ENCODE results near the gene UBE2J1.

UBE2J1 gene

DNA sequence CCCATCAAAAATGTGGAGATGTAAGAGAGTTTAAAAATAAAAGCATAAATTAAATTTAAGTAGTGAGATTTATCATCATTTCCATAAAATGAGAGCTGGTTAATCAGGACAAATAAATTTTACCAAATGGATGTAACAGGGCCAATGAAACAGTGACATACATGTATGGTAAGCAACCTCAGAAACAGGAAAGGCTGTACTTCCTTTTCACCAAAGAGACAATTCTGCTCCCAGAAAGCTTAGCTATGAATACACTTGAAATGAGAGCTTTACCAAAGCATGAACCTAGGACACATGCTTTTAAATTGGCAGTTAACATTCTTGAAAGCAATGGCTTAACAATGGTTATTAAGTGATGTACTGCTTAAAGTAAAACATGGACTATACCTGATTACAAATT lies 12.1 kb upstream of the UBE2J1 start:
- Histone ChIP-seq H3K4me2 (ENCODE audit: low read depth, low read length) (peak overlapping the region; percentile 26), H4K20me1 (ENCODE audit: insufficient read depth, low read length) (no peaks in the 10 kb centered on the region), H3K4me3 (ENCODE audit: low read length) (no peak overlapping the region), H3K9me2 (replicated peaks; ENCODE audit: insufficient read depth, low read length) (no peaks in the 10 kb centered on the region), H3K9me3 (replicated peaks; ENCODE audit: insufficient read depth, low read length) (no peaks in the 10 kb centered on the region), H3K36me3 (replicated peaks; ENCODE audit: insufficient read depth, low read length) (no peaks in the 10 kb centered on the region), H2AFZ (ENCODE audit: low read length) (no peak overlapping the region), H3F3A (ENCODE audit: insufficient read depth, low read length) (peaks cover 33% of the 10 kb centered on the region), H3K27ac (ENCODE audit: low read length) (peak overlapping the region; percentile 44; the same call in 1 of the 2 replicates), H3K27me3 (replicated peaks; ENCODE audit: insufficient read depth, low read length) (no peaks in the 10 kb centered on the region), H3K4me1 (ENCODE audit: low read length) (peaks cover 82% of the 10 kb centered on the region), H3K79me2 (ENCODE audit: low read length) (peaks cover 77% of the 10 kb centered on the region), H3K9ac (ENCODE audit: low read length) (peak overlapping the region; percentile 2; the same call in 1 of the 2 replicates)
- no peak for DNase-seq
- TF ChIP-seq EZH2phosphoT487 (IDR thresholded peaks at IDR 0.05; ENCODE audit: low read length) (no peak), EZH2 (optimal IDR thresholded peaks at IDR 0.05; ENCODE audit: low read depth, low read length) (no peak)
- TF ChIP-seq, protein P1, sequence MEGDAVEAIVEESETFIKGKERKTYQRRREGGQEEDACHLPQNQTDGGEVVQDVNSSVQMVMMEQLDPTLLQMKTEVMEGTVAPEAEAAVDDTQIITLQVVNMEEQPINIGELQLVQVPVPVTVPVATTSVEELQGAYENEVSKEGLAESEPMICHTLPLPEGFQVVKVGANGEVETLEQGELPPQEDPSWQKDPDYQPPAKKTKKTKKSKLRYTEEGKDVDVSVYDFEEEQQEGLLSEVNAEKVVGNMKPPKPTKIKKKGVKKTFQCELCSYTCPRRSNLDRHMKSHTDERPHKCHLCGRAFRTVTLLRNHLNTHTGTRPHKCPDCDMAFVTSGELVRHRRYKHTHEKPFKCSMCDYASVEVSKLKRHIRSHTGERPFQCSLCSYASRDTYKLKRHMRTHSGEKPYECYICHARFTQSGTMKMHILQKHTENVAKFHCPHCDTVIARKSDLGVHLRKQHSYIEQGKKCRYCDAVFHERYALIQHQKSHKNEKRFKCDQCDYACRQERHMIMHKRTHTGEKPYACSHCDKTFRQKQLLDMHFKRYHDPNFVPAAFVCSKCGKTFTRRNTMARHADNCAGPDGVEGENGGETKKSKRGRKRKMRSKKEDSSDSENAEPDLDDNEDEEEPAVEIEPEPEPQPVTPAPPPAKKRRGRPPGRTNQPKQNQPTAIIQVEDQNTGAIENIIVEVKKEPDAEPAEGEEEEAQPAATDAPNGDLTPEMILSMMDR (IDR thresholded peaks at IDR 0.05; ENCODE audit: low read length), result no peak

DNA sequence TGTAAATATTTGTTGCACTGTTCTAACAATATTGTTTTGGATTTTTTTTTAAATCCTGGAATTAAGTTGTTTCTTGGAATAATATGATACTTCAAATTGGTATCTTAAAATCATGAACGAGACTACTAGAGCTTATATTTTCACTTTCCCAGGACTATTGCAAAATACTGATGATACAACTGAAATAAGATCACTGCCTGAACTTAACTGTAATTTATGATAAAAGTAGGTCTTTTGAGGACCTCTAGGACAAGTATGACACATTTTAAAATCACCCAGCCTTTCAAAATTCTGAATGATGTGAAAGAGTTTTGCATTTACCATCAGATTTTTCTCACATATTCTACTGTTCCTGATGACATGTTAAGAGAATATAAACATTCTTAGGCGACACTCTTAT lies 8.6 kb upstream of the UBE2J1 start:
- Histone ChIP-seq H3F3A (ENCODE audit: insufficient read depth, low read length) (peaks cover 57% of the 10 kb centered on the region), H3K4me3 (ENCODE audit: low read length) (no peak overlapping the region), H3K27me3 (replicated peaks; ENCODE audit: insufficient read depth, low read length) (no peaks in the 10 kb centered on the region), H3K9ac (ENCODE audit: low read length) (peak overlapping the region; percentile 3; the same call in 1 of the 2 replicates), H3K27ac (ENCODE audit: low read length) (peak overlapping the region; percentile 99; the same call in 1 of the 2 replicates), H3K9me3 (replicated peaks; ENCODE audit: insufficient read depth, low read length) (no peaks in the 10 kb centered on the region), H2AFZ (ENCODE audit: low read length) (no peak overlapping the region), H3K4me2 (ENCODE audit: low read depth, low read length) (peak overlapping the region; percentile 78), H3K36me3 (replicated peaks; ENCODE audit: insufficient read depth, low read length) (no peaks in the 10 kb centered on the region), H4K20me1 (ENCODE audit: insufficient read depth, low read length) (no peaks in the 10 kb centered on the region), H3K4me1 (ENCODE audit: low read length) (peaks cover 84% of the 10 kb centered on the region), H3K9me2 (replicated peaks; ENCODE audit: insufficient read depth, low read length) (no peaks in the 10 kb centered on the region), H3K79me2 (ENCODE audit: low read length) (peaks cover 50% of the 10 kb centered on the region)
- no peak for DNase-seq
- TF ChIP-seq EZH2 (optimal IDR thresholded peaks at IDR 0.05; ENCODE audit: low read depth, low read length), result no peak
- TF ChIP-seq EZH2phosphoT487 (IDR thresholded peaks at IDR 0.05; ENCODE audit: low read length), result no peak
- TF ChIP-seq, protein P1 (IDR thresholded peaks at IDR 0.05; ENCODE audit: low read length), result no peak

DNA sequence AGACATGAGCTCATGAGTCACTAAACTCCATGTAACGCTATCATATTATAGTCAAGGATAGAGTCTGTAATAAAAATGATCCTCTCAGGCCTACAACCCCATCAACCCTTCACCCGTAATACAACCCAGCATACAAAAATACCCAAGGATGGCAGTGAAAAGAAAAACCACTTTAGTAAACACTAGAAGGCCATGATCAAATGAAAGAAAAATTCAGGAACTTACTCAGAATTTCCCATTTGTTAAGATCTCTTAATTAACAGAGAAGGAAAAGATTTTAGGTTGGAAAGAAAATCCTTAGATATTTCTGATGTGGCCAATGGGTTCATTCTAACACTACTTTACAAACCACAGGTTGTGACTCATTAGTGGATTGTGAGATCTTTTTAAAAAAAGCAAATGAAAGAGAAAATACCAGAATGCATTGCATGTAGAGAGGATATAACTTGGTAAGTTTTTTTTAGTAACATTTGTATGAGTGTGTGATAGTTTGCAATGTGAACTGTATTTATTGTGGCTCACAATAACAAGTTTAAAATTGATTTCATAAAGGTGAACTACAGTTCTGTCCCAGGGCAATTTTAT lies 8.0 kb upstream of the UBE2J1 start:
- Histone ChIP-seq H4K20me1 (ENCODE audit: insufficient read depth, low read length) (no peaks in the 10 kb centered on the region), H3K9me2 (replicated peaks; ENCODE audit: insufficient read depth, low read length) (no peaks in the 10 kb centered on the region), H3K27me3 (replicated peaks; ENCODE audit: insufficient read depth, low read length) (no peaks in the 10 kb centered on the region), H3K9me3 (replicated peaks; ENCODE audit: insufficient read depth, low read length) (no peaks in the 10 kb centered on the region), H3K79me2 (ENCODE audit: low read length) (peaks cover 44% of the 10 kb centered on the region), H3K4me2 (ENCODE audit: low read depth, low read length) (peak overlapping the region; percentile 78), H3F3A (ENCODE audit: insufficient read depth, low read length) (peaks cover 64% of the 10 kb centered on the region), H3K27ac (ENCODE audit: low read length) (peak overlapping the region; percentile 99; the same call in 1 of the 2 replicates), H3K4me3 (ENCODE audit: low read length) (no peak overlapping the region), H3K36me3 (replicated peaks; ENCODE audit: insufficient read depth, low read length) (no peaks in the 10 kb centered on the region), H3K4me1 (ENCODE audit: low read length) (peaks cover 84% of the 10 kb centered on the region), H3K9ac (ENCODE audit: low read length) (peak overlapping the region; percentile 3; the same call in 1 of the 2 replicates), H2AFZ (ENCODE audit: low read length) (no peak overlapping the region)
- peak; percentile 75 for DNase-seq
- TF ChIP-seq EZH2phosphoT487 (IDR thresholded peaks at IDR 0.05; ENCODE audit: low read length) (no peak), EZH2 (optimal IDR thresholded peaks at IDR 0.05; ENCODE audit: low read depth, low read length) (no peak)
- TF ChIP-seq, protein P1 (IDR thresholded peaks at IDR 0.05; ENCODE audit: low read length), result no peak

All from MM.1S (cell line).